Activated CD4-positive, alpha-beta T cell treated with anti-CD3 and anti-CD28 coated beads for 24 hours (primary cell): ENCODE results near the gene MYOM1.
"Not testable (repeated sequence)": the region's sequence is repeated elsewhere in the genome, so short reads cannot be mapped to it uniquely, and the experiment has no call there.

Experiments
- DNase-seq, 2 donors: peaks; one replicate each; pipeline ENCODE4 v3.0.0-alpha.2; 2020; ENCODE audit warnings: low read depth in 2 of 2

MYOM1 gene

GRCh38 chr18:3218819-3219218, 949 bp downstream of the MYOM1 start:
- DNase-seq, result no peak

- no peak for DNase-seq
Measured at GRCh38 chr18:3217948-3218647, 1.7 kb downstream of the MYOM1 start.

DNA sequence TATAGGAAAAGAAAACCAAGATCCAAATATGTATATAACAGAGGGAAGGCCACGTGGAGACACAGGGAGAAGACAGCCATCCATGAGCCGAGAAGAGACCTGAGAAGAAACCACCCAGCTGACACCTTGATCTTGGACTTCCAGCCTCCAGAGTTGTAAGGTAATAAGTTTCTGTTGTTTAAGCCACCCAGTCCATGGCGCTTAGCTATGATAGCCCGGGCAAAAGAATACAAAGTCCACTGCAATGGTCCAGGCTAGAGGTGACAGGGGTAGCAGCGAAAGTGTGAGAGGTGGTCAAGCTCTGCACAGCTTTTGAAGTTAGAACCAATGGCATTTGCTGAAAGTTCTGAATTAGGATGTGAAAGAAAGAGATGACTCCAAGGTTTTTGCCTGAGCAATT, 2.8 kb downstream of the MYOM1 start:
- DNase-seq, result no peak

DNA sequence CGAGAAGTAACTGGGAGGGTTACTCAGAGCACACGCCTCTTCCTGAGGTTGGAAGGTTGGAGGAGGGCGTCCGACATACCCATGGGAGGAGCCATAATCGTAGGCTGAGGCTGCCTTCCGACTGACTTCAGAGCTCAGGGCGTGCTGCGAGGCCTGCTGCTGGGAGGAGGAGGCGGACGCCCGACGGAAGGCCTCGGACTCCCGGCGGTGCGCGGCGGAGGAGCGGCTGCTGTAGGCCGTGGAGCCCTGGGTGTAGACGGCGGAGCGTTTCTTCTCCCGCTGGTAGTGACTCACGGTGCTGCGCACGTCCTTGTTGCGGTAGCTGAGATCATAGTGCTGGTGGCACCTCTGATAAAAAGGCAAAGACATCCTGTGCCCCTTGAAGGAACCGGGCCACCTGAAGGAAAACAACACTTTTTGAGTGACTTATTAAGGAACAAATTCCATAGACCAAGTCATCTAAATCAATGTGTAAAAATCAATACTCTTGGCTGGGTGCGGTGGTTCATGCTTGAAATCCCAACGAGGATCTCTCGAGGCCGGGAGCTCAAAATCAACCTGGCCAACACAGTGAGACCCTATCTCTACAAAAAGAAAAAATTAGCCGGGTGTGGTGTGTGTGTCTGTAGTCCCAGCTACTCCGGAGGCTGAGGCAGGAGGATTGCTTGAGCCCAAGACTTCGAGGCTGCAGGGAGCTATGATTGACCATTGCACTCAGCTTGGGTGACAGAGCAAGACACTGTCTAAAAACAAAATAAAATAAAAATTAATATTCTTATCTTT, 4.7 kb downstream of the MYOM1 start:
- DNase-seq, result no peak

- DNase-seq, result no peak
Measured at GRCh38 chr18:3213300-3214059, 6.3 kb downstream of the MYOM1 start.

- no peak for DNase-seq
Measured at GRCh38 chr18:3212657-3213056, 7.1 kb downstream of the MYOM1 start.

DNA sequence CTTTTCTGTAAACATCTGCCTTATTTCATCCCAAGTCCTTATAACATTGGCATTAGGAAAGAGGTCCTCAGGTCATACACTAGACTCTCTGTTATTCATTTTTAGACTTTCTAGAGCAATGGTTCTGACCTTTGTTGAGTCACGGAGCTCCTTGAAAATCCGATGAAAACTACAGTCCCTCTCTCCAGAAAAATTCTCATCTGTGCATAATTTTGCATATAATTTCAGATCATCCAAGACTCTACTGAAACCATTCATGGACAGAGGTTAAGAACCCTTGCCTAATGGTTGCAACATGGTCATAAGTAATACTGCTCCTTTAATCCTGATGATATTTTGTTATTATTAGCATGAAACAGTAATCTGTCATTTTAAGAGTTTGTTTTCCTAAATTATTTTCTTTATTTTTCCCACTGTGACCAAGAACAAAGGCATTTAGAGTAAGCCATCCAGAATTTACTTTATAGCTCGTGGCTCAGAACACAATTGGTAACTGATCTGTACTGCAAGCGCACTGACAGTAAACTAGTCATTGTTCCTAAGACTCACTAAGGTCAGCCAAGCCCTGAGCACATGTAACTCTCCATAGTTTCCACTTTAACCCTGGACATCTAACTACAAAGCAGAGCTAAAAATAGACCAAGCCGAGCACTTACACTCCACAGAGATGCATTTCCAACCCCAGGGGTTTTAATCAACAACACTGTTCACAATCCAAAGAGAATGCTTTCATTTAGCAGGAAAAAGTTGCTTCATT, 8.4 kb downstream of the MYOM1 start:
- DNase-seq, result no peak

GRCh38 chr18:3209859-3210569, 9.8 kb downstream of the MYOM1 start:
- no peak for DNase-seq

DNA sequence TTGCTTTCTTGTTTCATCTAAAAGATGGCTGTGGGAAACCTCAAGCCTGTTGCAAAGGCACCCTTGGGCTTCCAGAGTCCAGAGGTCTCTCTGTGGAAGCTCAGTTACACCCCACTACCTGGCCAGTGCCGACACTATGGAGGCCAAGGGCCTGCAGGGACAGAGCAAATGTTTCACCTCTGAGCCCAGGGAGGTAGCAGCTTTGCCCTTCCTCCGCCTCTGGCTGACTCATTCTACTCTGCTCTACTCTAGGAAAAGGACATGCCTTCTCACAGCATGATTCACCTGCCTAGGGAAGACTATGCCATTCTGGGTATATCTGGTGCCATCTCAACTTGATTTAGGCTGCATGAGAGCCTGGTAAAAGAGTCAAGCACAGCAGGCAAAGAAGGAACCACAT, 12.2 kb downstream of the MYOM1 start:
- no peak for DNase-seq

DNA sequence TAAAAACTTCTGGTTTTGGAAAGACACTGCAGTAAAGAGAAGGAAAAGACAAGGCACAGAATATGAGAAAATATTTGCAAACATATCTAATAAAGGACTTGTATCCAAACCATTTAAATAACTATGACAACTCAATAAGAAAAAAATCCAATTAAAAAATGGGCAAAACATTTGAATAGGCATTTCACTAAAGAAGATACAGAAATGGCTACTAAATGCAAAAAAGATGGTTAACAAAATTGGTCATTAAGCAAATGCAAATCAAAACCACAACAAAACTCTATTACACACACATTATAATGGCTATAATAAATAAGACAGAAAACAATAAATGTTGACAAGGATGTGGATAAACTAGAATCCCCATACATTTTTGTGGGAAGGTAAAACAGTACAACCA, 14.5 kb downstream of the MYOM1 start:
- DNase-seq, result no peak

GRCh38 chr18:3199942-3200645, 19.7 kb downstream of the MYOM1 start:
- DNase-seq, result no peak

GRCh38 chr18:3198260-3198860, 21.4 kb downstream of the MYOM1 start:
- not testable (repeated sequence) for DNase-seq

GRCh38 chr18:3194947-3195612, 24.7 kb downstream of the MYOM1 start:
- no peak for DNase-seq

DNA sequence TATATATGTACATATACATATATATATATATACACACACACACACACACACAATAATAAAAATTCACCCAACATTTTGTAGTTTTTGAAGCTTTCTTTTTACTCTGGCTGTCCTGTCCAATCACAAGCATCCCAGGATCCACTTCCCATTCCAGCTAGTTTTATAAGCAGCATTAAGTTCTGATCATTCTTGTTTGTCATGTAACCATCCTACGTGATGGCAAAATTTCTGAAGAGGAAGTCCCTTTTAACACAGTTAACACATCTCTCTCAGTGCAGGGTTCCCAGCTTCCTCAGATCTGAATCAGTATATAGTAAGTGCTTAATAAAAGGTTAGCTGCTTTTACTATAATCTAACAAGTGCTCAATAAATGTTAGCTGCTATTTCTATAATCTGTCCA, 26.4 kb downstream of the MYOM1 start:
- no peak for DNase-seq

DNA sequence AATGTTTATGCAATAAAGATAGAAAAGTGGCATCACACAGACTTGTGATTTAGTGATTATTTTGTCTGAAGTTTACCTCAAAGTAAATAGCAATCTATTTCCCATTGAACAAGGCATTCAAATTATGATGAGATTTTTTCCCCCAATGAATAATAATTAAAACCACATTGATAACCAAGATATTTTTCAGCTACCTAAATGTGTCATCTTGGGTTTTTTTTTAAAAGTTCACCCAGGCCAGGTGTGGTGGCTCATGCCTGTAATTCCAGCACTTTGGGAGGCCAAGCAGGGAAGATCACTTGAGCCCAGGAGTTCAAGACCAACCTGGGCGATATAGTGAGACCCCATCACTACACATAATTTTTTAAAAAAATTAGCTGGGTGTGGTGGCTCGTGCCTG, 27.0 kb downstream of the MYOM1 start:
- DNase-seq, result no peak

DNA sequence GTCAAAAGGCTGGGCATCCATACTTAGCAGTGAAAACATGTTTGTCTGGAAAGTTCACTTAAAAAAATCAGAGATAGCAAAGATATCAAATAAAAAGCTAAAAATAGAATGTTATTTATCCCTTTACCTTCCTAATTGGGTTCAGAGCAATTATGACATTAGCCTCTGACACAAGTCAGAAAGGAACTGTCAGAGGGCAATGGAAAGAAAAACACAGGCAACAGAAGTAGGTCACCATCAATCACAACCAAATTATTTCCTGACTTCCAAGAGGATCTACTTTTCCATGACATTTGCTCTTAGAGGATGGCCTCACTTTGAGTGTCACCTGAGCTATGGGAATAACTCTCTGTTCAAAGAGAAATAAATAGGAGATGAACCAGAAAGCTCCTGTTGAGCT, 27.5 kb downstream of the MYOM1 start:
- no peak for DNase-seq

- no peak for DNase-seq
Measured at GRCh38 chr18:3190610-3191009, 29.2 kb downstream of the MYOM1 start.

- no peak for DNase-seq
Measured at GRCh38 chr18:3189884-3190283, 29.9 kb downstream of the MYOM1 start.
